Suppressor macrophage treated with lipopolysaccharide for 4 hours (primary cell): Measurements from ENCODE around the gene SAMD5.

Experiments used
- DNase-seq: peaks from one replicate; pipeline ENCODE4 v3.0.0-alpha.2; 2020

Gene SAMD5

DNA sequence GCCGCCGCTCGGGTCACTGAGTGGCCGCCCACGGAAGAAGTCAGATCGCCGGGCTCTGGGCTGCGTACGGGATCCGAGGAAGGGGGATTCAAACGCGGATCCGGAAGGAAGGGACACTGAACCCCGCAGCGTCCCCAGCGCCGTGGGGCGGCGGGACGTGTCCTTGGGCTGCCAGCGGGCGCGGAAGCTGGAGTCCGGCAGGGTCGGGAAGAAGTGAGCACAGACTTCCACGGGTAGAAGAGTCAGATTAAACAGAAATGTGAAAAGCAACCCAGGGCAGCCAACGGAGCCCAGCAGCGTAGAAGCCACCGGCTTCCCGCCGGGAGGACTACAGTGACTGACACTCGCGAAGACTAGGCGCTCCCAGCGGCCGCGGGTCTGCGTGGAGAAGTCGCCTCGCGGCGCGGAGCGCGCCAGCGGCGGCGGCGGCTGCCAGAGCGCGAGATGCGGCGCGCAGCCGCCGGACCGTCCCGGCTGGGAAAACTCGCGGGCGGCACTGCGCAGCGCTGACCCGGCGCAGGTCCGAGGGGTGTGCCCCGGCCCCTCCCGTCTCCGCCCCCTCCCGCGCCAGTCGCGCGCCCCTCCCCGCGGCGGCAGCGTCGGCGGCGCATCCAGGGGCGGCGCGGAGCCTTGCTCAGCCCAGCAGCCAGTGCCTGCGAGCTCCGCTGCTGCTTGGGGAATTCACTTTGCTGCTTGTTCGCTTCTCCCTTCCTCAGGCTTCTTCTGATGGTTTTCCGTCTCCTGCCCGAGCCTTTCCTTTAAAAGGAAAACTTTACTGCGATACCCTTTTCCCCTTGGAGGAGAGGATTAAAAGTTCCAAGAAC lies at the start of gene SAMD5:
Gene SAMD5 (plus strand): TSS at position 649 of the 824 bp plus-strand sequence. CDS start 239 bp downstream, outside the sequence.
- DNase-seq = peak; percentile 27

DNA sequence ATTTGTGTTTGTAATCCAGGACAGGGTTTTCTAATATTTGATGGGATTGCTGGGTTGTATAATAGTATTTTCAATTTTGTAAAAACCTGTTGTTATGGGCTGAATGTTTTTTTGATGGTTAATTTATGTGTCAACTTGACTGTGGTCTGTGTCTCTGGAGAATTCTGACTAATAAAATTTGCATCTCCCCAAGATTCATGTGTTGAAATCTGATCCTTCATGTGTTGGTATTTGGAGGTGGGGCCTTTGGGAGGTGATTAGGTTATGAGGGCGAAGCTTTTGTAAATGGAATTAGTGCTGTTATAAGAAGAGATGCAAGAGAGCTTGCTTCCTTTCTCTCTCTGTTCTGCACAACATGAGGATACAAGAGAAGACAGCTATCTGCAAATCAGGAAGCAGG lies 48.7 kb upstream of the SAMD5 start:
- DNase-seq = no peak

DNA sequence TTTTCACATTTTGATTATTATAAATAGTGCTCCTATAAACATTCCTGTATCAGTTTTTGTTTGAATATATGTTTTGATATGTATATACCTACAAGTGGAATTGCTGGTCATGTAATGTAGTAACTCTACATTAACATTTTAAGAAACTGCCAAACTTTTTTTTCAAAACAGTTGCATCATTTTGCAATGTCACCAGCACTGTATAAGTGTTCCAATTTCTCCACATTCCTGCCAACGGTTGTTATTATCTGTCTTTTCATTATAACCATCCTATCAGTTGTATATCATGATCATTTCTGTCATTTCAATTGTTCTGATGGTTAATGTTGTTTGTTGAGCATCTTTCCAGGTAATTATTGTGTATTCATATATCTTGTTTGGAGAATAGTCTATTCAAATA lies 44.8 kb upstream of the SAMD5 start:
- no peak for DNase-seq

DNA sequence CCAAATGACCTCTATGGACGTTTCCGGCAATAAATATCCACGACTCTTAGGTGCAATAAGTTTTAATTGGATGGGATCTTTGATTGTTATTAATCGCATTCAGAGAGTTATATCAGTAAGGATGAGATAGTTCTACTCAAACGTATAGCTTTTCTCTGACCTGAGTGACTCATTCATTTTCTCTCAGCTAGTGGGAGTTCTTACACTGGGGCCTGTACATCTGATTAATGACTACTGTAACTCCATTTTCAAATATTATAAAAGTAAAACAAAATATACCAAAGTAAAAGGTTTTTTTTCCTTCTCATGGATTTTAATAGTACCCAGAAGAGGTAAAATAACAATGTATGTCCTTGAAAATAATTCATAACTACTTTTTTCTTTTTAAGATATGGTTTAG lies 41.1 kb upstream of the SAMD5 start:
- DNase-seq = no peak

DNA sequence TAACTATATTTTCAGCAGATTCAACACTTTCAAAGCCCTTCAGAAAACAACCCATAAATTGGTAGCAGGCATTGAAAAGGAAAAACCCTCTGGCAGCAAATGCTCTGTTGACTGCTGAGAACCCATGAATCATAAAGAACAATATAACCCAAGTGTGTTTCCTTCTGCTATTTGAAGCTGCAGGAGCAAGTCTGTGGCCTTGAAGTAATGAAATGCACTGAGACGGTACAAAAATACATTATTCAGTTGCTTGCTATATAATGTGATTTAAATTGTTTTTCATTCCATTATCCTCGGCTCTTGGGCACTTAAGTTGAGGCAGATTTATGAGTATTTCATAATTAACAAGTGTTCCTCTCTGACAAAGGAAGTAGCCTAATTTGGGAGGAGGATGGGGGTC lies 40.6 kb upstream of the SAMD5 start:
- no peak for DNase-seq

DNA sequence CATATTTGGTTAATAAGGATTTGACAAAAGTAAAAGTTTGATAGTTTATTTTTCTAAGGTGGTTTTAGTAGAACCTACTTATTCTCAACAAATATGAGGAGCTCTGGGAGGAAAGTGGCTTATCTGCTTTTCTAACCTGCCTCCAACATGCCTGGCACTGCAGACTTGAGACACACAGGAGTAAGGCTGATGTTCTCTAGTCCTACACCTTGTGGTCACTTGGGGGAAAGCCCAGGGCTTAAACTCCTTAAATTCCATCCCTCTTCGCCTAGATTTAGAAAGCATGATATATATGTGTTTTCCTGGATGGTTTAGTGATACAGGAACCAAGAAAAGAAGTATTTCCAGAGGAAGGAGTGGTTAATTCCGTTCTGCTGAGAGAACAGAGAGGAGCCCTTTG lies 39.9 kb upstream of the SAMD5 start:
- DNase-seq = no peak

DNA sequence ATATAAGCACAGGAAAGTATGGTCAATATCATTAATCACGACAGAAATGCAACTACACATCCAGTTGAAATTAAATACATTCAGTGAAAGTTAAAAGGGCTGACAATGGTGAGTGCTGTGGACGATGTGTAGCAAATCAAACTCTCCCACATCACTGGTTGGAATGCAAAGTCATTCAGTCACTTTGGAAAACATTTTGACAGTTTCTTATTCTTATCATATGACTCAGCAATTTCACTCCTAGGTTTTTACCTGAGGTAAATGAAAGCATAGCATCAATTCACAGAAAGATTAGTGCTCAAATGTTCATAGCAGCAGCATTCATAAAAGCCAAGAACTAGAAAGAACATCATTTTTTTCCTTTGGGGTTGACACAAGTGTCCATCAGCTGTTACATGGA lies 28.6 kb upstream of the SAMD5 start:
- no peak for DNase-seq

DNA sequence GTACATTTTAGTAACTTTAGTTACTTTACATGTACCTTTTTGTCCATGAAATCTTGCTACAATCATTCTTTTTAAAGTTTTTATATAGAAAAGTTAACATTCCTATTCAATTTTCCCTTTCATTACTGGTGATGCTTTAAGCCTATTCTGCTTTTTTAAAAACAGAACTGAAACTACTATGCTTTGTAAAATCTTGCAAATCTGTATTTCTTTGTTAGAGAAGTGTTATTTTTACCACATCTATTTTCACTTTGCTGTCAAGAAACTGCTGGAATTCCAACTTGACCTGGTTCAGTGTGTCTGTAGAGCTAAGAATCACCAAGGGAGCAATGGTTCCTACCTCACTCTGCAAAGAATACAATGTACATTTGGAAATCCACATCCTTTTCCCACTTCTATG lies 21.8 kb upstream of the SAMD5 start:
- DNase-seq = peak; percentile 11

DNA sequence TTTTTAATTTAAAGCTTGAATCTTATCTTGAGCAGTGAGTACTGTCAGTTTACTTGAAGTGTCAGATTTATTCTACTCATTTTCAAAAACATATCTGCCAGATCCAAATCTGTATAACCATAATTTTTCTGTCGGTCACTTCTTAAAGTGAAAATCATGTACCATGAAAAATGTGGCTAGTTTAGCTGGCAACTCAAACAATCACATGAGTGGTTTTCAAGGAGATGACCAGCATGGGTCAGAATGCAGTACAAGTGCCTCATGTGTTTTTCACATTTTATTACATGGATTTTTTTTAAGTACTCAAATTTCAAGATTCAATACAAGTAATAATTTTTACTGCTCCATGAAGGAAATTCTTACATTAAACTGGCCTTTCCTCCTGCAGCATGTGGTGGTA lies 11.0 kb upstream of the SAMD5 start:
- DNase-seq = no peak

DNA sequence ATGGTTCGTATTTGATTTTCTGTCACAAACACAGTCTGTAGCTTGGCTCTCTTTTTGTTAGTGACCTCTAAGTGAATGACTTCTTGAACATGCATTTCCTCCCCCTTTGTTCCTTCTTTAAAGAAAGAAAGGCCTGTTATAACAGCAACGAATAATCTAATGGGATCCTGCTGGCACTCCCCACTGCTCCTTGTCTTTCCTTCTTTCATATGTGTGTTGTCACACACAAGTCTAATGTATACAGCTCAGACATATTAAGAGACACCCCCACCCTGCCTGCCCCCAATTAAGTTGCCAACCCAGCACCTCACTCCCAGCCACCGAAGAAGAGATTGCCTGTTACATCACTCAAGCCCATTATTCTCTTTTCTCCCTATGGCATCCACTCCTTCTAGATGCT lies 4.9 kb upstream of the SAMD5 start:
- no peak for DNase-seq

DNA sequence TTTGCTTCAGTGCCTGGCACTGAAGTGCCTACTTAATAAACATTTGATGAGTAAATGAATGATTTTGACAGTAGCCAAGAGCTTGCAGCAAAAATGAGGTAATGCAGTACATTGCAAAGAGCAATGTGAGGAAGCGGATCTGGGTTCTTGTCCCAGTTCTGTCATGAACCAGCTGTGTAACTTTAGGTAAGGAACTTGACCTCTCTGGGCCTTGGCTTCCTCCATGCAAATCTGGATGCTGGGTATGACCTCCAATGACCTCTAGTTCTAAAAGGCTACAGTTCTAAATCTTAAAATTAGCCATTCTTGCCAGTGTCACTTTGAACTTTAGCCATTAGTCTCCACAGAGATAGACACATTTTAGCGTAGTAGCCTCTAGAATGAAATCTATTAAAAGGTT lies 3.6 kb upstream of the SAMD5 start:
- no peak for DNase-seq

DNA sequence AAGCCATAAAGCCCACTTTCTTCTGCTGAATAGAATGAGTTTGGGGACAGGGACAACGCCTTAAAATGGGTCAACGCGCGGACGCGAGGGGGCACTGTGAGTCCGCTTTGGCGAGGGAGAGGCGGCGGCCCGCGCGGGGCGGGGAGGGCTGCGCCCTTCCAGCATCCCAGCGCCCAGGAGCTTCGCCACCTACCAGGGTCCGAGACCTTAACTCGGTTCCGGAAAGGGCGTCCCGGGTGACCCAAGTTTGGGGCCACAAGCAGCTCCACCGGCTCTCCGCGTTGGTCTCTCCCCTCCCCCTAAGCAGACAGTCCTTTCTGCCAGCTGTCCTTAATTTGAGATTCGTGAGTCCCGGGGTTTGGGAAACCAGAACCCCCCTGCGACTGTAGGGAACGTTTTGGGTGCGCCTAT lies 1.8 kb upstream of the SAMD5 start:
- peak; percentile 47 for DNase-seq

DNA sequence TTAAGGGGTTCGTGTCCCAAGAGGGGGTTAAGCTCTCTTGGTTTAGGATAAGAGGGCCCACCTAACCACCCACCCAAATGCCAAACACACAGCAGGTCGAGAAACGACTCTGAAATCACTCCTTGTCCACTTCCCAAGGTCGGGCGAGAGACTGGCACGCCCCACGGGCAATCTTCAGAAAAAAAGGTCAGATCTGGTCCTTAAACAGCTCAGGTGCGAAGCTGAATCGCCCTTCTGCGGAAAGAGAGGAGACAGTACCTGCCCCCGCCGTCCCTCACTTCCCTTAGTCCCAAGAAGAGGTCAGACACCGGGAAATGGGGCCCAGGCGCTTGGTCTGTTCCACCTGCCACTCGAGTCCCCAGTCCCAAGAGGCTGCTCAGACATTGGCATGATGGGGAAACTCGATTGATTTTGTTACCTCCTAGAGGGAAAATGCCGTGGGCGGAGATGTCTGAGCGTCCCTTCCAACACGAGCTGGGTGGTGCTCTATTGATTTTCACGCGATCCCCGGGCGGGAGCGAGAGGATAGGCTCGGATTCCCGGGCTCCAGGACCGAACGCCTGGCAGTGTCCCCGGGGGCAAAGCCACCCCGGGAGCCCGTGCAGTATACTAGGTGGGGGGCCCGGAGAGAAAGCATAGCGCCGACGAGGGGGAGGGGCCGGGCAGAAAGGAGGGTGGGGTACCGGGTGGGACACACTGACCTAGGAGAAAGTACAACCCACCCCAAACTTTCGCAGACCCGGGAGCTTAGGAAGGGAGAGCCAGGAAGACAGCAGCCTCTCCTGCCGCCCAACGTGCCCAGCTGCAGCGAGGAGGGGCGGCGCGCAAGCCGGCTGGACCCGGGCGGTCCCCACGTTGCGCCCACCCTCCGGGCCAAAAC lies 1.1 kb upstream of the SAMD5 start:
- no peak for DNase-seq

DNA sequence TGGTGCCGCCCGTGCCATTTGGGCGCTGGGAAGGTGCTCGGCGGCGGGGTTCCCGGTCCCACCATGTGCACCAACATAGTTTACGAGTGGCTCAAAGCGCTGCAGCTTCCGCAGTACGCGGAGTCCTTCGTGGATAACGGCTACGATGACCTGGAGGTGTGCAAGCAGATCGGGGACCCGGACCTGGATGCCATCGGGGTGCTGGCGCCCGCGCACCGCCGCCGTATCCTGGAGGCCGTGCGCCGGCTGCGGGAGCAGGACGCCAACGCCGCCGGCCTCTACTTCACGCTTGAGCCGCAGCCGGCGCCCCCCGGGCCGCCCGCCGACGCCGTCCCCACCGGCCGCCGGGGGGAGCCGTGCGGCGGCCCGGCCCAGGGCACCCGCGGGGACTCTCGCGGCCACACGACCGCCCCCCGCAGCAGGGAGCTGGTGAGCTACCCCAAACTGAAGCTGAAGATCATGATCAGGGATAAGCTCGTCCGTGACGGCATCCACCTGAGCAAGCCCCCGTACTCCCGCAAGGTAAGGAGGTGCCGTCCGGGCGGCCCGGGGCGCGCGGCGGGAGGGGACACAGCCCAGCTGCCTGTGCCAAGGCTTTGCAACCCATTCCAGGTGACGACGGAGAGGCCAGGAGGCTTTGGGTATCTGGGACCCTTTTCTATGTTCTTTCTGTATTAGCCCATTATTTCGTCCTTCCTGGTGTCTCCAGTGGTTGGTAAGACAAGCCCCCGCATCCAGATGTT lies 547 bp downstream of the SAMD5 start:
- DNase-seq = no peak

DNA sequence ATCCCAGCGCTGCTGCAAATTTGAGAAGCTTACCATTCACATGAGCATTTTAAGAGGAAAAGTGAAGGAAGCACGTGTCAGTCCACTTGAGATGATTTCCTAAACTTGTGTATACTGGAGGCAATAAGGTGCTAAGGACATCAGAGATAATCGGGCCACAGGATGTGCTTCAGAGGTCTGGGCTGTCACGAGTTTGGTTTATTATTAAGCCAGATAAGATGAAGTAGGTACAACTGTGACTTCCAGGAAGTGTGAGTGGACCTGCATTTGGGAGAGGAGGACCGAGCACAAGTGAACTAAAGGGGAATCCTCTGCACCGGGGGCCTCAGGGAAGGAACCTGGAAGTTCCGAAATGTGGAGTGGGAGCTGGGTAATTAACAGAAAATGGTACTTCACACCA lies 1.4 kb downstream of the SAMD5 start:
- no peak for DNase-seq

DNA sequence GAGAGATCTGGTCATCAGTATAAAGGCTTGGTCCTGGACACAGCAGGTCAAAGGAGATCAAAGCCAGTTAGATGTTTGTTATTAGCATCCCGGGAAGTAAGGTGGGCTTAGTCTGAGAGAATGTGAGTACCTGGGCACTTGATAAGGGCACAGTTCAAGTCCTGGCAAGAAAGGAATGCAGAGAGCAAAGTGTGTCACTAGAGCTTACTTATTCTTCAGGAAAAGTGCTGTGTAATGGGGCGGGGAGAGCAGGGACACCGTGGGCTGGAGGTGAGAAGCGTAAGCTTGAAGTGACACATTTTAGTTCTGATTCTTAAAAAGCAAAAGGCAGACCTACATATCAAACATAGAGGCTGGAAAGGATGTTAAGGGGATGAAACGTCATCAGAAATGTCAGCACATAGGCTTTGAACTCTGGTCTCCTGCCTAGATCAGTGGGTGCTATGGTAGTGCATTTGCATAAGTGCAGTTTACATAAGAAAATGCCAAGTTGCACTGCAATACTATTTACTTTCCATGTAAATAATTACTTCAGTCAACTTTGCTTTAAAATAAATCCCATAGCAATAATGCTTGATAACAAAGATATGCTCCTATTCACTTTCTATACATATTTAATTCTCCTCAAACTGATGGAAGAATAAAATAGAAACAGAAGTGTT lies 2.6 kb downstream of the SAMD5 start:
- DNase-seq = no peak

DNA sequence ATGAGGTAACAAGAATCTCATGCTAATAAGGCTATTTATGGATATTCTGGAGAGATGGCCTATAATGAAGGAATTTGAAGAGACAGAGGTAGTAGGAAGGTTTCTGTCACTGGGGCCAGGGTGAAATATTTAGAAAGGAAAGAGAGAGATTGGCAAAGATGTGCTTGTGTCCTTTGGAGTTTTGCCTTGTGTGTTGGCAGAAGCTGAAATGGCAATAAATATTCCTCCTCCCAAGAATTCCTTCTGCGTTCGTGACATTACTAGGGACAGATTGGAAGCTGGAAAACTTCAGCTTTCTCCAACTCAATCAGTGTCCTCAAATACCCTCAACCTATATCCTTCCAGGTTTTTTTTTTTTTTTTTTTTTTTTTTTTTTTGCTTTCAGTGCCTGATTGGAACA lies 6.3 kb downstream of the SAMD5 start:
- no peak for DNase-seq

DNA sequence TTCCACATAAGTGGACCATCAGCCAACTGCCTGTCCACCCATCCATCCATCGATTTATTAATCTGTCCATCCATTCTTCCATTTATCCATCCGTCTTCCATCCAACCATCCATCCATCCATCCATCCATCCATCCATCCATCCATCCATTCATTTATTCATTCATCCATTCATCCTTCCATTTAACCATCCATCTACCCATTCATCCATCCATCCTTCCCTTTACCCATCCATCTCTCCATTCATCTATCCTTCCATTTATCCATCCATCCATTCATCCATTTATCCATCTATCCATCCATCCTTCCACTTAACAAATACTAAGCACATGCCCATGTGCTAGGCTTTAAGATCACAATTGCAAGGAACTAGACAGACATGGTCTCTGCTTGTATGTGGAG lies 6.8 kb downstream of the SAMD5 start:
- DNase-seq = no peak

DNA sequence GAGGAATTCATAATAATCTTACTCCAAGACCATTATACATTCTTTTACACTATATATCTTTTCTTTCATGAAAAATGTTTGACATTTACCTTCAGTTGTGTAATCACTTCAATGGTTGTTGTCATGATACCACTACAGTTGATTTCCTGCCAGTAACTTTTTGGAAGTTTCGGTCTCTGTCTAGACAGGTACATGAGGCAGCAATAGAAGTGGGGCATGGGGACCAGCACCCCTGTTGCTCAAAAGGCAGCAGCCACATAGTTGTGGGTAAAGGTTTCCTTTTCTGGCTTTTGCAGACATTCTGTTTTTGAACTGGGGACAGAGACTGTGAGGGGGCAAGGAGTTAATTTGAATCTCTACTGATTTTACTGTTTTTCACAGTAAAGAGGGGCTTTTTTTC lies 14.1 kb downstream of the SAMD5 start:
- no peak for DNase-seq

DNA sequence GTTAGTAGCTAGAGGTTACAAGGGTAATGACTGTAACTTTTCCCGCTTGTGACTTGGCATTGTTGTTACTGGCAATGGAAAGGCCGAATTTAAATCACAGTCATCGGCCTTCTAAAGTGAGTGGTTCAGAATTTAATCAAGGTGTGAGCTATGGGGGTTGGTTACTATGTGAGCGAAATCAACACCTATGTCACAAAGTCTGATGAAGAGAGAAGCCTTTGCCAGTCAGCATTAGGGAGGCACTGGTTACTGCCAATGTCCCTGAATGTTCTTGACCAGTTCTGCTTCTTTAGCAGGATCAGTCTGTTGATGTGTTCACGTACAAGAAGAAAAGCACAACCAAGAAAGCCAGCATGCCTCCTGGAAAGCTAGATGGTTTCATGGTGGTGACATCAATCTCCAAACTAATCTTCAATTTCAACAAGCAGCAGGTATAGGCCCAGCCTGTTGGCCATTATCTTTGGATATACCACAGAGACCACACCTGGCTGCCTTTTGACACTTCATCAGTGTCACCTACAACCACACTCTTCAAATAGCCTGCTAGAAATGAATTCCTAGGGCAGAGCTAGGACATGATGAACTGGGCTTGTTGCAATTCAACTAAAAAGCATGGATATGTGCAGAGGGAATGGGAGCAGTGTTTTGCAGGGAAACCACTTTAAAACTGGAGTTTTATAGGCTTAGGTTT lies 17.2 kb downstream of the SAMD5 start:
- no peak for DNase-seq

DNA sequence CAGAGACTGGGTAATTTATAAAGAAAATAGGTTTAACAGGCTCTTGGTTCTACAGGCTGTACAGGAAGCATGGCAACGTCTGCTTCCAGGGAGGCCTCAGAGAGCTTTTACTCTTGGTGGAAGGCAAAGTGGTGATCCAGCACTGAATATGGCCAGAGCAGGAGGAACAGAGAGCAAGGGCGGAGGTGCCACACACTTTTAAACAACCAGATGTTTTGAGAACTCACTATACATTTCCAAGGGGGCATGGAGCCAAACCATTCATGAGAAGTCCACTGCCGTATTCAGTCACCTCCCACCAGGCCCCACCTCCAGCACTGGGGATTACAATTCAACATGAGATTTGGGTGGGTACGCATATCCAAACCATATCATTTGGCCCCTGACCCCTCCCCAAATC lies 18.7 kb downstream of the SAMD5 start:
- no peak for DNase-seq

DNA sequence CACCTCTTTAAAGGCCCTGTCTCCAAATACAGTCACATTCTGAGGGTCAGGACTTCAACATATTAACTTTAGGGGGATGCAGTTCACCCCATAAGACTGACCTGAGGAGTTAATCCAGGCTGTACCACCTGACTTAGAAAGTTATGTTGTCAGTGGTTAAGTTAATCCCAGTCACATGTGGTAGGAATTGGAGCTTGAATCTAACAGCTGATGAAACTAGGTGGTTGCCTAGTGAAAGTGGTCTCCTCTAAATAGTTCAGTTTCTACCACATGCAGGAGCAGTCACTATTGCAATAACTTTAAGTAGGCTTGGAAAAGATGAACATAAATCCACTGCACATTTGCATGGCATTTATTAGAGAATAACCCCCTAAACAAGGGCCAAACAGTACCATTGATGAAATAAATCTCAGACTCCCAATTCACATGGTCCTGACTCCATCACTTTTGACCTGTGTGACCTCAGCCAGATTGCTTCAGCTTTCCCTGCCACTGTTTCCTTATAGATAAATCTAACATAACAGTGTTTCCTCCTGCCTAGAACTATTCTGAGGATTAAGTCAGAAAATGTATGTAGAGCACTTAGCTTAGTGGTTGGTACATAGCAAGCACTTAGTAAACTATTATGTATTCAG lies 20.1 kb downstream of the SAMD5 start:
- no peak for DNase-seq
